ENCODE measurements around the gene BIRC2.
"Not testable (repeated sequence)": the region's sequence is repeated elsewhere in the genome, so short reads cannot be mapped to it uniquely, and the experiment has no call there.

The BIRC2 gene

DNA sequence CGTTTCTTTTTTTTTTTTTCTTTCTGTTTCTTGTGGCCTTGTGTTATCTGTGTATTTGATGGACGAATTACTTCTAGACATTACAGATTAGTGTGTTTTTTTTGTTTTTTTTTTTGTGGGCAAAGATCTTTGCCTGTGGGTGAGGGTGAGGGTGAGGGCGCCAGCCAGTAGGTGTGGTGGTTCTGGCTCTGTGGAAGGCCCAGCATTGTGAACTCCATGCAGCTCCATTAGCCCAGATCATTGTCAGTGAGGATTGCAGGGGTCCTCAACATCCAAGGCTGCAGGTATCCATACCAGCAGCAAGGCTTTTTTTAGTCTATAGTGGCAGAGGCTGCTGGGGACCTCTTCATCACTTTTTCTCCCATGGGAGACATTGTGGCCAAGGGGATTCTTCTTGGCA, 13.7 kb downstream of the BIRC2 start:
- Mint-ChIP-seq H3K27ac (no peak overlapping the region), H3K4me3 (no peak overlapping the region), H3K27me3 (ENCODE audit: low read depth, poor library complexity) (no peaks in the 10 kb centered on the region), H3K36me3 (ENCODE audit: low read depth) (peaks cover 93% of the 10 kb centered on the region), H3K4me1 (peaks cover 16% of the 10 kb centered on the region), H3K9me3 (peaks cover 44% of the 10 kb centered on the region)
- DNase-seq = no peak
- TF ChIP-seq, protein P1, sequence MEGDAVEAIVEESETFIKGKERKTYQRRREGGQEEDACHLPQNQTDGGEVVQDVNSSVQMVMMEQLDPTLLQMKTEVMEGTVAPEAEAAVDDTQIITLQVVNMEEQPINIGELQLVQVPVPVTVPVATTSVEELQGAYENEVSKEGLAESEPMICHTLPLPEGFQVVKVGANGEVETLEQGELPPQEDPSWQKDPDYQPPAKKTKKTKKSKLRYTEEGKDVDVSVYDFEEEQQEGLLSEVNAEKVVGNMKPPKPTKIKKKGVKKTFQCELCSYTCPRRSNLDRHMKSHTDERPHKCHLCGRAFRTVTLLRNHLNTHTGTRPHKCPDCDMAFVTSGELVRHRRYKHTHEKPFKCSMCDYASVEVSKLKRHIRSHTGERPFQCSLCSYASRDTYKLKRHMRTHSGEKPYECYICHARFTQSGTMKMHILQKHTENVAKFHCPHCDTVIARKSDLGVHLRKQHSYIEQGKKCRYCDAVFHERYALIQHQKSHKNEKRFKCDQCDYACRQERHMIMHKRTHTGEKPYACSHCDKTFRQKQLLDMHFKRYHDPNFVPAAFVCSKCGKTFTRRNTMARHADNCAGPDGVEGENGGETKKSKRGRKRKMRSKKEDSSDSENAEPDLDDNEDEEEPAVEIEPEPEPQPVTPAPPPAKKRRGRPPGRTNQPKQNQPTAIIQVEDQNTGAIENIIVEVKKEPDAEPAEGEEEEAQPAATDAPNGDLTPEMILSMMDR (IDR thresholded peaks at IDR 0.05) = no peak

DNA sequence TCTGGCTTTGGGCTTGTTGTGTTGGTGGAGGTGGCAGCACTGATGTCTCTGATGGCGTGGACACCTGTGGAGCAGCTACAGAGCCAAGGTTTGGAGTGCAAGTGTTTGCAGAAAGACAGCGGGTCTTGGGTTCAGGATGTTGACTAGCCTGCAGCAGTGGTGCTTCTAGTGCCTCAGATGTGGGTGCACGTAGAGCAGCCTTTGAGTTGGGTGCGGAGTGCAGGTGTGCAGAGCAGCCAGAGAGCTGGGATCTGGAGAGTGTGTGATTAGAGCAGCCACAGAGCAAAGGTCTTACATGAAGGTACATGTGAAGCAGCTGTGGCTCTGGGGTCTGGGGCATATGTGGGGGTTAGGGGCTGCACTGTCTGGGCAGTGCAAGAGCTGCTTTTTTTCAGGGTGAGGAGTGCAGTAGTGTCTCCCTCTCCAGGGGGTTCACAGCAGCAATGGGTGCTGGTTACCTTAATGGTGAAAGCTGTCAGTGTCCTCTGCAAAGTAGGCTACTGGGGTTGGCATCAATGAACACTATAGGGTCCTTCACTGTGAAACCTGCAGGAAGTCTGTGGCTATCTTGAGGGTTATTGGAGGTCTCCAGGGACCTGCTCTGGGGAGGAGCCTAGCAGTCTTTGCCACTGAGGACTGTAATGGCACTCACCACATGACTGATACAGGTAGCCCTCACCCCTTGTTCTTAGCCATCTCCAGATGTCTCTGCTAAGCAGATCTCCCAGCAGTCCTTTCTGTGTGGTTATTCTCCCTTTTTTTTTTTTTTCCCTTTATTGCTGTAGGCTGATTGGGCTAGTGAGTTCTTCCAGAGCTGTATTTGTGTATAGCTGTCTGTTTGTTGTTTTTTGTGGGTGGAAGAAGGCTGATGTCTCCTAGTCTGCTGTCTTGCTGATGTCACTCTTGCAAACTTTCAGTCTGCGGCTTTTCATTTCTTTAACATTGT, 14.3 kb downstream of the BIRC2 start:
- Mint-ChIP-seq H3K4me1 (peaks cover 16% of the 10 kb centered on the region), H3K27me3 (ENCODE audit: low read depth, poor library complexity) (no peaks in the 10 kb centered on the region), H3K27ac (peak overlapping the region; percentile 78), H3K36me3 (ENCODE audit: low read depth) (peaks cover 93% of the 10 kb centered on the region), H3K9me3 (peaks cover 37% of the 10 kb centered on the region), H3K4me3 (no peak overlapping the region)
- TF ChIP-seq, protein P1 (IDR thresholded peaks at IDR 0.05) = no peak
- DNase-seq = no peak

DNA sequence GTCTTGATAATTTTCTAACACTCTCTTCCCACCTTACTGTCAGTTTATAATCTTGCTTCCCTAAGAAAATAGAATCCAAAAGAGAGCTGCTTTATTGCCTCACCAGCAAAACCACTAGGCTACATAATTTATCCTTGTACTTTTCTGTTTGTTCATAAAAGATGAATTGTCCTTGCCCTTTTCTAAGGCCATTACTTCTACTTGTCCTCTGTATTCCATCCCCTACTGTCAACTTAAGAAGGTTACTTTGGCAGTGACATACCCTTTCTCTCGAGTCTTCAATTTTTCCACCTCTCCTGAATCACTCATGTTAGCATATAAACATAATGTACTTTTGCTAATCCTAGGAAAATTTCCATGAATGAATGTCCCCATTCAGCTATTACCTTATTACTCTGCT, 18.0 kb downstream of the BIRC2 start:
- Mint-ChIP-seq H3K27me3 (ENCODE audit: low read depth, poor library complexity) (no peaks in the 10 kb centered on the region), H3K4me3 (no peak overlapping the region), H3K27ac (no peak overlapping the region), H3K4me1 (peaks cover 16% of the 10 kb centered on the region), H3K9me3 (peaks cover 17% of the 10 kb centered on the region), H3K36me3 (ENCODE audit: low read depth) (peaks cover 82% of the 10 kb centered on the region)
- TF ChIP-seq, protein P1 (IDR thresholded peaks at IDR 0.05) = no peak
- no peak for DNase-seq

DNA sequence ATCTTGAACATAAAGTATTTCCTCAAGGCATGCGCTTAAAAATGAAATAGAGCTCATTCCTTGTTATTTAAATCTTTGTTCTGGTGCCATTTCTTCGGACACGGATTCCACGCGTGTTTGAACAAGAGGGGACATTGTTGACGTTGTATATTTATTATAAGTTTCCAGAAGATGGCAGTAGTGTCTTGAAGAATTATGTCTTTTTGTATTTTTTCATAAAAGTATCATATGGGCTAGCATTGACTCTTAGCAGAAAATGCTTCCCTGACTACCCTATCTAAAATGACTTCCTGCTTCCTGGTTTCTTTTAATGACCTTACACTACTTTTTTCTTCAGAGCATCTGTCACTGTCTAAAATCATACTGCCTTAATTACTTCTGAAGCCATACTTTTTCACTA, 20.4 kb downstream of the BIRC2 start:
- no peaks in the 10 kb centered on the region for H3K4me1 Mint-ChIP-seq
- TF ChIP-seq, protein P1 (IDR thresholded peaks at IDR 0.05) = no peak
- H3K4me3 Mint-ChIP-seq = no peak overlapping the region
- peaks cover 68% of the 10 kb centered on the region for H3K36me3 Mint-ChIP-seq (ENCODE audit: low read depth)
- no peak for DNase-seq
- no peaks in the 10 kb centered on the region for H3K27me3 Mint-ChIP-seq (ENCODE audit: low read depth, poor library complexity)
- peaks cover 16% of the 10 kb centered on the region for H3K9me3 Mint-ChIP-seq
- peak overlapping the region; percentile 4 for H3K27ac Mint-ChIP-seq

DNA sequence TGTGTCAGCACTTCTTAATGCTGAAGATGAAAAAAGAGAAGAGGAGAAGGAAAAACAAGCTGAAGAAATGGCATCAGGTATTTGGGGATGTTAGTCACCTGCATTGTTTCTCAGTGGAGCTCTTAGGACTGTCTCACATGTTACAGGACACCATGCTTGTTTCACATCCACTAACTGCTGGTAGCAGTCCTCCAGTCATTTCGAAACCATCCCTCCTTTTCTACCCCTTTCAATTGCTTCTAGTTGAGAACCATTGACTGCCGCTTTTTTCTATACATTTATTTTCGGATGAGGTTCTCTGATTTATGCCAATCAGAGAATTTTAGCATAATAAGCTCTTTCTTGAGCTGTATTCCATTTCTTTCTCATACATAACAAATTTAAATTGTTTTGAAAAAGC, 21.5 kb downstream of the BIRC2 start:
- no peak for DNase-seq
- TF ChIP-seq, protein P1 (IDR thresholded peaks at IDR 0.05) = no peak
- Mint-ChIP-seq H3K27me3 (ENCODE audit: low read depth, poor library complexity) (no peaks in the 10 kb centered on the region), H3K4me1 (no peaks in the 10 kb centered on the region), H3K36me3 (ENCODE audit: low read depth) (peaks cover 67% of the 10 kb centered on the region), H3K4me3 (no peak overlapping the region), H3K9me3 (peaks cover 21% of the 10 kb centered on the region), H3K27ac (no peak overlapping the region)

DNA sequence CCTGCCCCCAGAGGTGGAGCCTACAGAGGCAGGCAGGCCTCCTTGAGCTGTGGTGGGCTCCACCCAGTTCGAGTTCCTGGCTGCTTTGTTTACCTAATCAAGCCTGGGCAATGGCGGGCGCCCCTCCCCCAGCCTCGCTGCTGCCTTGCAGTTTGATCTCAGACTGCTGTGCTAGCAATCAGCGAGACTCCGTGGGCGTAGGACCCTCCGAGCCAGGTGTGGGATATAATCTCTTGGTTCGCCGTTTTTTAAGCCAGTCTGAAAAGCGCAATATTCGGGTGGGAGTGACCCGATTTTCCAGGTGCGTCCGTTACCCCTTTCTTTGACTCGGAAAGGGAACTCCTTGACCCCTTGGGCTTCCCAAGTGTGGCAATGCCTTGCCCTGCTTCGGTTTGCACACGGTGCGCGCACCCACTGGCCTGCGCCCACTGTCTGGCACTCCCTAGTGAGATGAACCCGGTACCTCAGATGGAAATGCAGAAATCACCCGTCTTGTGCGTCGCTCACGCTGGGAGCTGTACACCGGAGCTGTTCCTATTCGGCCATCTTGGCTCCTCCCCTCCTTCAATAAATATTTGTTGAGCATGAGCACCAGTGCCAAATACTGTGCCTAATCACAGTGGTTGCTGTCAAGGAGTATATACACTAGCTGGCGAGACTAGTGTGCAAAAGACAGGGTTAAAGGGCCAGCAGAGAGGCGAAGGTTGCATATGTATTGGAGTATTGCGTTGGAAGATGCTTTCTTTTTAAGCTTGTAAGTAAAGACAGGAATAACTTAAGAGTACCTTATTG, 27.8 kb downstream of the BIRC2 start:
- Mint-ChIP-seq H3K4me3 (peak overlapping the region; percentile 74), H3K27ac (peak overlapping the region; percentile 95), H3K36me3 (ENCODE audit: low read depth) (peaks cover 64% of the 10 kb centered on the region), H3K9me3 (peaks cover 12% of the 10 kb centered on the region)
- H3K27me3 Mint-ChIP-seq (ENCODE audit: low read depth, poor library complexity); H3K4me1 Mint-ChIP-seq; DNase-seq: not testable (repeated sequence)
